ACC112 (cell line): ENCODE data around the gene SLC12A3.

ENCODE experiments used
- H2AFZ ChIP-seq: fragments of 200-600 bp; sonication (generic); one replicate; pipeline ENCODE4 v1.6.0; 2017; ENCODE audit warnings: antibody characterized with exemption, low read length; ENCODE audit not compliant: unreplicated experiment
- H3K27ac ChIP-seq: fragments of 200-600 bp; sonication (generic); 2 replicates; pipeline ENCODE4 v1.5.1; 2014; ENCODE audit warnings: low read depth, mild to moderate bottlenecking, antibody characterized with exemption, low read length, moderate library complexity
- H3K27me3 ChIP-seq: fragments of 200-600 bp; sonication (generic); 2 replicates; pipeline ENCODE4 v1.6.1; 2014; ENCODE audit warnings: mild to moderate bottlenecking, antibody characterized with exemption, low read length, moderate library complexity, mixed read lengths; ENCODE audit not compliant: insufficient read depth
- H3K36me3 ChIP-seq: fragments of 200-600 bp; sonication (generic); 2 replicates; pipeline ENCODE4 v1.6.1; 2016; ENCODE audit warnings: mild to moderate bottlenecking, antibody characterized with exemption, low read length, moderate library complexity, mixed read lengths; ENCODE audit not compliant: insufficient read depth
- H3K4me1 ChIP-seq: fragments of 200-600 bp; sonication (generic); one replicate; pipeline ENCODE4 v1.6.1; 2016; ENCODE audit warnings: low read length, mixed read lengths; ENCODE audit not compliant: insufficient read depth, unreplicated experiment, control insufficient read depth
- H3K4me3 ChIP-seq: fragments of 200-600 bp; sonication (generic); 2 replicates; pipeline ENCODE4 v1.5.1; 2014; ENCODE audit warnings: mild to moderate bottlenecking, low read depth, low read length
- H3K79me2 ChIP-seq: fragments of 200-600 bp; sonication (generic); one replicate; pipeline ENCODE4 v1.6.0; 2016; ENCODE audit warnings: low read length; ENCODE audit not compliant: control insufficient read depth, unreplicated experiment, insufficient read depth

SLC12A3 gene

DNA sequence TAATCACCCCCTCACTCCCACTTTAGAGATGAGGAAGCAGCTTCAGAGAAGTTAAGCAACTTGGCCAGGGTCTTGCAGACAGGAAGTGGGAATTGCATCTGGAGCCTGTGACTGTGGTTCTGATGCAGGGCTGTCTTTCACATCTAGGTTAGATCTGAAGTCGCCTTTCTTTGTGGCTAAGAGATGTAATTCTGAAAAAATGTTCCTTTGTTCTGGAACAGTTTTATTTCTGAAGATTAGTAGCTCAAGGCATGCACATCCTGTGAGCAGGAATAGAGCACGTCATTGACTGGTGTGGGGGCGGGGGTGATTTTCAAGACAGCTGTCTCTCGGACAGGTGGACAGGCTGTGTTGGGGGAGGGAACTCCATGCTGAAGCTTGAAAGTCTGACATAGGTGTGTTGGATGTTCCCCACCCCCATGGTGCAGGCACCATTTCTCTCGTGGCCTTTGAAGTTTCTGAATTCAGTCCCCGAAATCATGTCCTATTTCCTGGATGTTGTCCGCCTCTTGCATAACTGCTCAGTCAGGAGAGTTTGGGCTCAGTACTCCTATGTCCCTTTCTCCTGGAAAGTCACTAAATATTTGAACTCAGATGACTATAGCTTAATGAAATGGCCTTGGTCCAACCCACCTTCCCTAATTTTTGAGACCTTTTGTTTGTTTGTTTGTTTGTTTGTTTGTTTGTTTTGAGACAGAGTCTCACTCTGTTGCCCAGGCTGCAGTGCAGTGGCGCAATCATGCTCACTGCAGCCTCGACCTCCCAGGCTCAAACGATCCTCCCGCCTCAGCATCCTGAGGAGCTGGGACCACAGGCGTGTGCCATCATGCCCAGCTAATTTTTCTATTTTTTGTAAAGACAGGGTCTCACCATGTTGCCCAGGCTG, 45.9 kb downstream of the SLC12A3 start:
- H3K4me3 ChIP-seq = no peak overlapping the region
- peak overlapping the region; percentile 71 for H3K27ac ChIP-seq

DNA sequence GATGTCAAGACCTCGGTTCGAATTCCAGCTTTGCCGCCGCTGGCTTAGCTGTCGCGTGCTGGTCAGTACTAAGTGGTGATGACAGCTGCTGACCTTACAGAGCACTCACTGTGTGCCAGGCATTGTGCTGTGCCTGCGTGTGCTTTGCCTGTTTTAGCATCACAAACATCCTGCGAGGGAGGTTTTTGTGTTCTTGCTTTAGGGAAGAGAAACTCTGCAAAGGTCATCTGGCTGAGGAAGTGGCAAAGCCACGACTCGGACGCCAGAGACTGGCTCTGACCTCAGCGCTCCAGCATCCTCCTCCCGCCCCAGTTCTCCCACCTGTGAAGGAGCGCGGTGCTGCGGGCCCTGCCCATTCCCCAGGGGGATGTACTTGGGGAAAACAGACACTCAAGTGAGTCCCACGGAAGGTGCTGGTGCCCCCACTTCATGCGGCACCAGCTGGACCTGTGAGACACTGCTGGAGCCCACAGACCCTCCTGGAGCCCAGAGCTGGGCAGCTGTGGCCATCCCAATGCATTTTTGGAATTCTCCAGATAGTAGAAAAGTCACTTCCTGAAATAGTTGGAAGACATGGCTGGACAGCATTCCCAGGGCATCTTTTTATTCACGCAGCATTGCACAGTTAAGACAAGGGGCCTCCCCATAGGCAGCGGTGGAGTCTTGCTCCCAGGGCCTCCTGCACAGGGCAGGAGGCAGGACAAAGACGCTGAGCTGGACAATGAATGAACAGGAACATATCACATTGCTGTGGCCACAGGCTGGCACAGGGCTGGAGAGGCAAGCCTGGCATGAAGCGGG, 47.0 kb downstream of the SLC12A3 start:
- peaks cover 55% of the 10 kb centered on the region for H3K4me1 ChIP-seq
- peak overlapping the region; percentile 71; the same call in 1 of the 2 replicates for H3K27ac ChIP-seq
- no peaks in the 10 kb centered on the region for H3K27me3 ChIP-seq
- no peak overlapping the region for H3K4me3 ChIP-seq
- no peaks in the 10 kb centered on the region for H3K79me2 ChIP-seq
- H2AFZ ChIP-seq = no peak overlapping the region
- no peaks in the 10 kb centered on the region for H3K36me3 ChIP-seq

More for the DNA sequence above, 45.9 kb downstream of the SLC12A3 start:
- Histone ChIP-seq H2AFZ (no peak overlapping the region), H3K27me3 (0 out of 2 replicates have a peak, but pooled peaks cover 3% of the 10 kb centered on the region), H3K36me3 (no peaks in the 10 kb centered on the region), H3K79me2 (no peaks in the 10 kb centered on the region), H3K4me1 (peaks cover 45% of the 10 kb centered on the region)

DNA sequence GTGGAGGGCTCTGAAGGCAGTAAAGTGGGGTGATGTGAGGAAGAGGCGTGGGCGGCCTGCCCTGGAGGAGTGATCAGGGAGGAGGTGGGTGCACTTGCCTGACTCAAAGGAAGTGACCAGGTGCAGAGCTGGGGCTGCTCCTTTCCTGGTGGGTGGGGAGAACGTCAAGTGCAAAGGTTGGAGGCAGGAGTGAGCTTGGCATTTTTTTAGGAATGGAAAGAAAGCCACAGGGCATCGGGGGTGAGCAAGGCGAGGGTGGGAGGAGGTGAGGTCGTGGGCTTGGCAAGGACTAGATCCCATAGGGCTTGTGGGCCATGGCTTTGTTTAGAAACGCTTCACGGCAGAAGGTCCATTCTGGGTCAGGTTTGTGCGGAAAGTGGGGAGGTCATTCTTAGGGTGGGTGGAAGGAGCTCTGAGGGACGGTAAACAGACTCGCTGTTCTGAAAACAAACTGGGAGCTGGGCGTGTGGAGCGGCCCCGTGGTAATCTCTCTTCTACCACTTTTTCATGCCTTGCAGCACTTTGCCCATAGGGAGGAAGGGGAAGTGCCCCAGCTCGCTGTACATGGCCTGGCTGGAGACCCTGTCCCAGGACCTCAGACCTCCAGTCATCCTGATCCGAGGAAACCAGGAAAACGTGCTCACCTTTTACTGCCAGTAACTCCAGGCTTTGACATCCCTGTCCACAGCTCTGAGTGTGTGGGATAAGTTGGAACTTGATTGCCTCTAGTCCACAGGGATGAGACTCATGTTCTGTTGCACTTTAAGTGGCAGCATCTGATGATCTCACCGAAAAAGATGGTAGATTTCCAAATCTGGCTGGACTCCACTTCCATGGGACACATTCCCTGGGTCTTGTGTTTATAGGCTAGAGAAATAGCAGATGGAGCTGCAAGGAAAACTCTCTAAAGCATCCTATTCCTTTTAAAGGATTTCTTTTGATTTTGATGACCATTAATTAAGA, 48.0 kb downstream of the SLC12A3 start:
- no peak overlapping the region for H2AFZ ChIP-seq
- no peak overlapping the region for H3K4me3 ChIP-seq
- peaks cover 1% of the 10 kb centered on the region; the same call in 1 of the 2 replicates for H3K27me3 ChIP-seq
- H3K27ac ChIP-seq = no peak overlapping the region
- no peaks in the 10 kb centered on the region for H3K36me3 ChIP-seq
- no peaks in the 10 kb centered on the region for H3K79me2 ChIP-seq
- H3K4me1 ChIP-seq = peaks cover 55% of the 10 kb centered on the region

DNA sequence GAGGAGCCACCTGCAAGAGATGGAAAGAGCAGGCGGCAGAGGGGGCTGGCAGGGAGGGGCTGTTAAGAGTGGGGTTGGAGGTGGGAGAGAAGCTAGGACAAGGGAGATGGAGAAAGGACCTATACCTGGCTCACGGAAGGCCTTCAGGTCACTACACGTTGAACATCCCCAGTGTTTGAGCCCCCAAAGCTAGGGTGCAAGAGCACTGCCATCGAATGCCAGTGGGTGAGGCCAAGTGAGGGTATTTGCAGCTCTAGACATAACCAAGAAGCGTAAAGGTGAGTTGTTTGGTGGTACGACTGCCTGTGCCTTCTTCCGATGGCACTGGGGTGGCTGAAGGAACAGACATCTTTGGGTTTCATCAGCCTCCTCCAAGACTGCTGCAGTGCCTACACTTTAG, 49.9 kb downstream of the SLC12A3 start:
- peaks cover 17% of the 10 kb centered on the region; the same call in 1 of the 2 replicates for H3K27me3 ChIP-seq
- no peaks in the 10 kb centered on the region for H3K79me2 ChIP-seq
- no peak overlapping the region for H3K4me3 ChIP-seq
- no peak overlapping the region for H2AFZ ChIP-seq
- H3K4me1 ChIP-seq = peaks cover 53% of the 10 kb centered on the region
- H3K27ac ChIP-seq = no peak overlapping the region
- no peaks in the 10 kb centered on the region for H3K36me3 ChIP-seq

DNA sequence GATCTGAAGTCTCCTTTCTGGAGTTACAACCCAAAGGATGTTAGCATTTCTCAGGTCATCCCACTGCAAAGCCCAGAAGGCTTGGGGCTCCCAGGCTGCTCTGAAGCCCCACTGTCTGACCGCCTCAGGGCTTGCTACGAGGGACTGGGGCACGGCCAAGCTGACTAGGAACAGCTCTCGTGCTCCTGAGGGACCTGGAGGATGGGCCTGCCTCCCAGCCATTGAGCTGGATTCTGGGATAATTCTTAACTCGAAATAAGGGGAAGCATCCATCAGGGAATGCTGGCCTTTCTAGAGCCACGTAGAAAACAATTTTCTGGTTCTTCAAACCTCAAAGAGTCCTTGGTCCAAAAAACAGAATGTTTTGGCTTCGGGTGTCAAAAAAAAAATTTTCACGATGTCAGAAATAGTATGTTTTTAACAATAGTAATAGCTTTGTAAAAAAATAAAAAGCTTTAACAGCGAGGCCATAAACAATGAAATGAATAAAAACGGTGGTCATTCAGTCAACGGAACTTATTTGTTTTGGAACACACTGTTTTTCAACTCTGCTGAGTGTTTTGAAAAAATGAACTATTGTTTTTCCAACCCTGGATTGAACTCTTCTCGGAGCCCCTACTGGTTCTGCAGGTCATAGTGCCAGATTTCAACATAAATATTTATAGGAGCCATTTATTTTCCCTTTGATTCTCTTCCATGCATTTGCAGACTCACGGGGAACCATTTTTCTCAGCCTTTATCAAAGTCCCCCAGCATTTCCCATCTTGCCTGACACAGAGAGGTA, 50.5 kb downstream of the SLC12A3 start:
- Histone ChIP-seq H2AFZ (peak overlapping the region; percentile 23), H3K4me1 (peaks cover 47% of the 10 kb centered on the region), H3K27ac (no peak overlapping the region), H3K4me3 (peak overlapping the region; percentile 20; the same call in 1 of the 2 replicates), H3K27me3 (peaks cover 22% of the 10 kb centered on the region; the same call in 1 of the 2 replicates), H3K79me2 (no peaks in the 10 kb centered on the region), H3K36me3 (no peaks in the 10 kb centered on the region)

DNA sequence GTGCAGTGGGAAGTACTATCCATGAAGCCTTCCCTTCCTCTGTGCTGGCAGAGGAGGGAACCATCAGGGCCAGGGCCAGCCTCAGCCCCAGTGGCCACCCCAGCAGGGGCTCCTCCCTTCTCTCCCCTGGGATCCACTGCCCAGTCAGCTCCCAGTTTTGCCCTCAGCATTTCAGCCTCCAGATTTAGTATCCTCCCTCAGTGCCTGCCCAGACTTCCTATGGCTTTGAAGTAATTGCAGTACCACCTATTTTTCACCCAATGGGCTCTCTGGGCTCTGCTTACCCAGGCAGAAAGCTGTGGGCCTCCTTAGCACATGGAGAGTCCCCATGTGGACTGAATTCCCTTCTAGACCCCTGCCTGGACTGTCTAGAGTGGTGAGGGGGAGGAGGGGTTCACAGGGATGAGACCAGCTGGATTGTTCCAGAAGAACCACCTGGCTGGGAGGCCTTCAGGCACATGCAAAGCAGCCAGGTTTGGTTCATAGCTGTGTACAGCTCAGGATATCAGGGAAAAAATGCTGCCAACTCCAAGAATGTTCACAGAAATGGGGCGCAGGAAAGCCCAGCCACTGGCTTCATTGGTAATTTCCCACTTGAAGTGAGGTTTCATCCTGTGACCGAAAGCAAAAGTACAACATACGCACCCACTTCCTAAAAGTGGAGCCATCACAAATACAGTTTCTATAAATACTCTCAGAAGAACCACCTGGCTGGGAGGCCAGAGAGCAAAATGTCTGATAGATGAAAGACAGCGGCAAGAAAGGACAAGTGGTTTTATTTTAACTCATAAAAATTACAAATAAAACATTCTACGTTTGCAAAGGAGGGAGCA, 51.8 kb downstream of the SLC12A3 start:
- Histone ChIP-seq H3K79me2 (no peaks in the 10 kb centered on the region), H3K27me3 (peaks cover 23% of the 10 kb centered on the region; the same call in 1 of the 2 replicates), H3K36me3 (no peaks in the 10 kb centered on the region), H2AFZ (no peak overlapping the region), H3K27ac (no peak overlapping the region), H3K4me3 (no peak overlapping the region), H3K4me1 (peaks cover 34% of the 10 kb centered on the region)

DNA sequence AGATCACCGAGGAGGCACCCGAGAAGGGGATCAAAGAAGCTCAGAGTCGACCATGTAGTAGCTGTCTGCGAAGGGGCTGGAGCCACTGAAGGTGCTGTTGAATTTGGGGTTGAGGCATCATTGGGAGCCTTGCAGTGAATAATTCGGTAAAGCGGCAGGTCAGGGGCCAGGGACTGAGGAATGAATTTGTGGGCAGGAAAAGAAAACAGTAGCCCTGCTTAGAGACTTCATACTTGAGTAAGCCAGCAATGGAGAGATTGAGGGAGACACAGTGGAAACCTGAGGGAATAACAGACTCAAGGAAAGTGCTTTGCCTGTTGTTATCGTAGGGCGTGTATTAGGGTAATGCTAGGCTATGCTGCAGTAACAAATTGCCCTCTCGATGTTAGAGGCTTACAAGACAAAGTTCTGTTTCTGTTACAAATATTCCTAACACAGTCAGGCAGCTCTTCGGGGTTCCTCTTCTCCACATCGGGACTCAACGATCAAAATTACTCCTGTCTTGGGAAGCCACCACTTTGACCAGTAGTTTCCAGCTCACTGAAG, 53.5 kb downstream of the SLC12A3 start:
- H3K27ac ChIP-seq = no peak overlapping the region
- no peaks in the 10 kb centered on the region for H3K36me3 ChIP-seq
- peaks cover 23% of the 10 kb centered on the region; the same call in 1 of the 2 replicates for H3K27me3 ChIP-seq
- H3K4me3 ChIP-seq = no peak overlapping the region
- H2AFZ ChIP-seq = no peak overlapping the region
- H3K79me2 ChIP-seq = no peaks in the 10 kb centered on the region
- peaks cover 19% of the 10 kb centered on the region for H3K4me1 ChIP-seq

DNA sequence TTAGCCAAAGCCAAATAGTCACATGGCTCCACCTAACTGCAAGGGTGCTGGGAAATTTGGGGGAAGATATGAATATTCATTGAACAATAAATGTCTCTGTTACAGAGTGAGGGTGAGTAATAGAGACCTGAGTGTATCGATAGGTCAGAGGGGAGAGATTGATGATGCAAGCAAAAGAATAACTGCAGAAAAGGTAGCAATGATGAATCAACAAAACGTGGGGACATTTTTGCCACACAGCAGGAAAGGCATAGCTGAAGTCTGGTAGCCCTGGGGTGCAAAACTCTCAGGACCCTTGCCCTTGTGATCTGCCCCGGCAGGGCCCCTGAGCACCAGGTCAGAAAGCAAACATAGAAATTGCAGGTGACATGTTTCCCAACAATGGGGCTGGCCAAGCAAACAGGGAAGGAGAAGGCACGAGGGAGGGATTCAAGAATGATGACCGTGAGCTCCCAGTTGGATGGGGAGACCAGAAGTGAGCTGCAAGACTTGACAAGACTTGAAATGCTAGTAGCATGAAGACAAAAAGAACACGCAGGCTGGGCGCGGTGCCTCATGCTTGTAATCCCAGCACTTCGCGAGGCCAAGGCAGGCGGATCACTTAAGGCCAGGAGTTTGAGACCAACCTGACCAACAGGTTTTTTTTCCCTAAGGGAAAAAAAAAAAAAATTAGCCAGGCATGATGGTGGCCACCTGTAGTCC, 54.2 kb downstream of the SLC12A3 start:
- Histone ChIP-seq H3K27ac (no peak overlapping the region), H3K4me1 (peaks cover 20% of the 10 kb centered on the region), H2AFZ (no peak overlapping the region), H3K79me2 (no peaks in the 10 kb centered on the region), H3K4me3 (no peak overlapping the region), H3K27me3 (peaks cover 23% of the 10 kb centered on the region; the same call in 1 of the 2 replicates), H3K36me3 (no peaks in the 10 kb centered on the region)
